HepG2 (cell line): ENCODE results near the gene HDAC10. TPM values are rescaled to one million over a fixed set of nuclear protein-coding genes. Genes with fewer than 3 reads are reported as not detected.

Experiments used
- KDM4B ChIP-seq: sonication (generic); formaldehyde crosslinking; IDR thresholded peaks from 2 replicates; pipeline ENCODE4 v1.4.0; 2020; ENCODE audit warnings: missing genetic modification reagents
- KLF6 ChIP-seq: IDR thresholded peaks from 2 replicates; pipeline ENCODE4 v1.8.0; 2016; ENCODE audit warnings: missing biosample characterization, missing genetic modification reagents
- NFATC3 ChIP-seq: sonication (generic); formaldehyde crosslinking; IDR thresholded peaks from 2 replicates; pipeline ENCODE4 v1.5.1; 2020; ENCODE audit warnings: mild to moderate bottlenecking, missing genetic modification reagents
- NONO ChIP-seq, 2 experiments: fragments of 450-650 bp in 1 of 2; sonication (generic) in 1 of 2; formaldehyde crosslinking in 1 of 2; IDR thresholded peaks in 1 of 2; conservative IDR thresholded peaks in 1 of 2; 2 replicates each; pipeline versions ENCODE4 v1.6.1 to v1.8.0; 2017 to 2022; ENCODE audit warnings: mild to moderate bottlenecking in 1 of 2, missing genetic modification reagents in 1 of 2, moderate library complexity in 1 of 2
- POGZ ChIP-seq: sonication (generic); formaldehyde crosslinking; IDR thresholded peaks from 2 replicates; pipeline ENCODE4 v1.4.0; 2020; ENCODE audit warnings: mild to moderate bottlenecking, missing genetic modification reagents
- RBFOX2 ChIP-seq: fragments of 200-400 bp; formaldehyde crosslinking; IDR thresholded peaks from 2 replicates; pipeline ENCODE4 v1.6.1; 2017; ENCODE audit warnings: low read depth, mild to moderate bottlenecking, low read length
- RBM22 ChIP-seq: fragments of 200-400 bp; formaldehyde crosslinking; optimal IDR thresholded peaks from 2 replicates; pipeline ENCODE3; 2017; ENCODE audit warnings: mild to moderate bottlenecking, low read length, moderate library complexity
- RNF2 ChIP-seq: fragments of 450-650 bp; conservative IDR thresholded peaks from 2 replicates; pipeline ENCODE4 v1.6.1; 2016; ENCODE audit warnings: low read depth
- RNF219 ChIP-seq: sonication (generic); formaldehyde crosslinking; IDR thresholded peaks from 2 replicates; pipeline ENCODE4 v1.5.0; 2020; ENCODE audit warnings: mild to moderate bottlenecking, missing genetic modification reagents
- TBP ChIP-seq: sonication (generic); formaldehyde crosslinking; IDR thresholded peaks from 2 replicates; pipeline ENCODE4 v1.5.0; 2020; ENCODE audit warnings: missing genetic modification reagents
- ZBTB34 ChIP-seq: sonication (generic); formaldehyde crosslinking; IDR thresholded peaks from 2 replicates; pipeline ENCODE4 v1.8.0; 2022; ENCODE audit warnings: mild to moderate bottlenecking, missing genetic modification reagents
- ZFP36 ChIP-seq: fragments of 150-350 bp; IDR thresholded peaks from 2 replicates; pipeline ENCODE4 v1.6.1; 2018; ENCODE audit warnings: borderline replicate concordance, low read length, low read depth; ENCODE audit not compliant: partially characterized antibody
- ZFP36L1 ChIP-seq: sonication (generic); formaldehyde crosslinking; IDR thresholded peaks from 2 replicates; pipeline ENCODE4 v1.8.0; 2022; ENCODE audit warnings: mild to moderate bottlenecking, missing genetic modification reagents, moderate library complexity
- ZNF205 ChIP-seq: IDR thresholded peaks from 2 replicates; pipeline ENCODE4 v1.6.1; 2018; ENCODE audit warnings: missing biosample characterization, missing genetic modification reagents
- ZNF234 ChIP-seq: sonication (generic); formaldehyde crosslinking; conservative IDR thresholded peaks from 2 replicates; pipeline ENCODE4 v1.5.1; 2020; ENCODE audit warnings: mild to moderate bottlenecking, missing genetic modification reagents
- ZNF430 ChIP-seq: sonication (generic); formaldehyde crosslinking; IDR thresholded peaks from 2 replicates; pipeline ENCODE4 v1.9.0; 2021; ENCODE audit warnings: mild to moderate bottlenecking, missing genetic modification reagents
- ZNF773 ChIP-seq: sonication (generic); formaldehyde crosslinking; IDR thresholded peaks from 2 replicates; pipeline ENCODE4 v1.4.0; 2020; ENCODE audit warnings: missing genetic modification reagents, borderline replicate concordance
- polyA plus RNA-seq, 8 experiments: library from polyadenylated mRNA; depleted of rRNA in 3 of 8; stranded (reverse) in 7 of 8; unstranded in 1 of 8; fragments of >200 nt; fragmentation: Illumina TruSeq in 4 of 8; extraction: Trizol in 4 of 8; gene quantifications; 2 replicates each; pipeline versions ENCODE4 v1.2.1 to v1.2.3, GENCODE V29; 2011 to 2016; ENCODE audit warnings: low read depth in 4 of 8, missing spikeins in 1 of 8, mixed read lengths in 1 of 8; ENCODE audit not compliant: insufficient read depth in 1 of 8
- total RNA-seq, 5 experiments: library from RNA; depleted of rRNA; stranded (reverse); fragments of >200 nt; fragmentation: Illumina TruSeq; extraction: Trizol; gene quantifications; 2 replicates each; pipeline ENCODE4 v1.2.3, GENCODE V29; 2016; ENCODE audit warnings: low read depth in 1 of 5
- TF ChIP-seq, protein P1 (sequence below): sonication (generic); formaldehyde crosslinking; IDR thresholded peaks from 2 replicates; pipeline ENCODE4 v1.8.0; 2022; ENCODE audit warnings: mild to moderate bottlenecking, missing genetic modification reagents, moderate library complexity
- TF ChIP-seq, protein P2 (sequence below): sonication (generic); formaldehyde crosslinking; IDR thresholded peaks from 2 replicates; pipeline ENCODE4 v1.4.0; 2020; ENCODE audit warnings: missing genetic modification reagents
- TF ChIP-seq, protein P3 (sequence below): sonication (generic); formaldehyde crosslinking; IDR thresholded peaks from 2 replicates; pipeline ENCODE4 v1.4.0; 2020; ENCODE audit warnings: low read depth, missing genetic modification reagents

The HDAC10 gene
- total and polyA plus RNA-seq, 2 of the 13 experiments (the other 11 are each of a cell fraction or from before 2014, with no cell fraction given): 13.9 to 14.9 TPM

DNA sequence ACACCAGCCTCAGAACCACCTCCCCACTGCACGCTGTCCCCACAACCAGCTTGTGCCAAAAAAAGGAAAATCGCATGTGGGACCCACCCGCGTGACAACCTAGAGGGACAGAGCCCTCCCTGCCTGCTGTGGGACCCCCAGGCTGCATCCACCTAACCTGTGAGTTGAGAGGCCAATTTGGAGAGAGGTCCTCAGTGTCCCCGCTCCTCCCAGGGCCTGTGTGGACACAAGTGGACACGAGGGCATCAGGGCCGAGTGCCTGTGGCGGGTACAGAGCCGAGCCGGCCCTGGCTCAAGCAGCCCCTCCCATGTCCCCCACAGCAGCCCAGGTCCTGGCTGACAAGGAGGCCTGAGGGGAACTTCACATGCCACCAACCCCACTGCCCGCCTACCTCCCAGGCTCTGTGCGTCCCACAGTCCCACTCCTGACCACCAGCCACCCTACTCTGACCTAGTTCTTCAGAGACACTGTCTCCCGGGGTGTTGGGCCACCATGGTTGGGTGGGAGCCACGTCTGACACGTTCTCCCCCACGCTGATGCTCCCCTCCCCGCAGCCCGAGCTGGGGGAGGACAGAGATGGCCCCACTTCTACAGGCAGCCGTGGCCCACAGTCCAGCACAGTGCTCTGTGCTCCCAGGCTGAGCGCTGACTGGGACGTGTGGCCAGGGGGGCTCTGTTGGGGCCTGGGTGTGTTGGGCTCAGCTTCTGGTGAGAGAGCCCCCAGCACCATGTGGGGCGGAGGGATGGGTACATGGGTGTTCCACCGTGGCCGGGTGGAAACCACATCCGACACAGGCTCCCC, 31.1 kb downstream of the HDAC10 start (continued):
- TF ChIP-seq RNF219 (CRISPR knock-in tag) (no peak), ZNF773 (no peak), ZNF205 (no peak), RBFOX2 (0 out of 2 replicates have a peak, but pooled peaks have one; percentile 24), KDM4B (CRISPR knock-in tag) (no peak), ZFP36 (no peak), ZBTB34 (CRISPR knock-in tag) (no peak), ZNF234 (CRISPR knock-in tag) (no peak), NFATC3 (CRISPR knock-in tag) (no peak), RBM22 (peak; percentile 12), ZFP36L1 (no peak), POGZ (CRISPR knock-in tag) (no peak), KLF6 (CRISPR knock-in tag) (no peak), ZNF430 (CRISPR knock-in tag) (no peak), NONO (IDR thresholded peaks at IDR 0.05) (no peak), NONO (CRISPR knock-in tag; conservative IDR thresholded peaks at IDR 0.05) (0 out of 2 replicates have a peak, but pooled peaks have one; percentile 1), RNF2 (no peak), TBP (CRISPR knock-in tag) (no peak)
- TF ChIP-seq, protein P1, sequence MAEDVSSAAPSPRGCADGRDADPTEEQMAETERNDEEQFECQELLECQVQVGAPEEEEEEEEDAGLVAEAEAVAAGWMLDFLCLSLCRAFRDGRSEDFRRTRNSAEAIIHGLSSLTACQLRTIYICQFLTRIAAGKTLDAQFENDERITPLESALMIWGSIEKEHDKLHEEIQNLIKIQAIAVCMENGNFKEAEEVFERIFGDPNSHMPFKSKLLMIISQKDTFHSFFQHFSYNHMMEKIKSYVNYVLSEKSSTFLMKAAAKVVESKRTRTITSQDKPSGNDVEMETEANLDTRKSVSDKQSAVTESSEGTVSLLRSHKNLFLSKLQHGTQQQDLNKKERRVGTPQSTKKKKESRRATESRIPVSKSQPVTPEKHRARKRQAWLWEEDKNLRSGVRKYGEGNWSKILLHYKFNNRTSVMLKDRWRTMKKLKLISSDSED (CRISPR knock-in tag): no peak
- TF ChIP-seq, protein P2, sequence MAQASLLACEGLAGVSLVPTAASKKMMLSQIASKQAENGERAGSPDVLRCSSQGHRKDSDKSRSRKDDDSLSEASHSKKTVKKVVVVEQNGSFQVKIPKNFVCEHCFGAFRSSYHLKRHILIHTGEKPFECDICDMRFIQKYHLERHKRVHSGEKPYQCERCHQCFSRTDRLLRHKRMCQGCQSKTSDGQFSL (CRISPR knock-in tag): no peak
- TF ChIP-seq, protein P3, sequence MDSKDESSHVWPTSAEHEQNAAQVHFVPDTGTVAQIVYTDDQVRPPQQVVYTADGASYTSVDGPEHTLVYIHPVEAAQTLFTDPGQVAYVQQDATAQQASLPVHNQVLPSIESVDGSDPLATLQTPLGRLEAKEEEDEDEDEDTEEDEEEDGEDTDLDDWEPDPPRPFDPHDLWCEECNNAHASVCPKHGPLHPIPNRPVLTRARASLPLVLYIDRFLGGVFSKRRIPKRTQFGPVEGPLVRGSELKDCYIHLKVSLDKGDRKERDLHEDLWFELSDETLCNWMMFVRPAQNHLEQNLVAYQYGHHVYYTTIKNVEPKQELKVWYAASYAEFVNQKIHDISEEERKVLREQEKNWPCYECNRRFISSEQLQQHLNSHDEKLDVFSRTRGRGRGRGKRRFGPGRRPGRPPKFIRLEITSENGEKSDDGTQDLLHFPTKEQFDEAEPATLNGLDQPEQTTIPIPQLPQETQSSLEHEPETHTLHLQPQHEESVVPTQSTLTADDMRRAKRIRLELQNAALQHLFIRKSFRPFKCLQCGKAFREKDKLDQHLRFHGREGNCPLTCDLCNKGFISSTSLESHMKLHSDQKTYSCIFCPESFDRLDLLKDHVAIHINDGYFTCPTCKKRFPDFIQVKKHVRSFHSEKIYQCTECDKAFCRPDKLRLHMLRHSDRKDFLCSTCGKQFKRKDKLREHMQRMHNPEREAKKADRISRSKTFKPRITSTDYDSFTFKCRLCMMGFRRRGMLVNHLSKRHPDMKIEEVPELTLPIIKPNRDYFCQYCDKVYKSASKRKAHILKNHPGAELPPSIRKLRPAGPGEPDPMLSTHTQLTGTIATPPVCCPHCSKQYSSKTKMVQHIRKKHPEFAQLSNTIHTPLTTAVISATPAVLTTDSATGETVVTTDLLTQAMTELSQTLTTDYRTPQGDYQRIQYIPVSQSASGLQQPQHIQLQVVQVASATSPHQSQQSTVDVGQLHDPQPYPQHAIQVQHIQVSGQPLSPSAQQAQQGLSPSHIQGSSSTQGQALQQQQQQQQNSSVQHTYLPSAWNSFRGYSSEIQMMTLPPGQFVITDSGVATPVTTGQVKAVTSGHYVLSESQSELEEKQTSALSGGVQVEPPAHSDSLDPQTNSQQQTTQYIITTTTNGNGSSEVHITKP (CRISPR knock-in tag): no peak
